Amniotic stem cell (primary cell): ENCODE results near the gene TOGARAM1.

Experiments
- DNase-seq: peaks from one replicate; lab custom pipeline; 2025; lab: John Stamatoyannopoulos, UW

The TOGARAM1 gene

DNA sequence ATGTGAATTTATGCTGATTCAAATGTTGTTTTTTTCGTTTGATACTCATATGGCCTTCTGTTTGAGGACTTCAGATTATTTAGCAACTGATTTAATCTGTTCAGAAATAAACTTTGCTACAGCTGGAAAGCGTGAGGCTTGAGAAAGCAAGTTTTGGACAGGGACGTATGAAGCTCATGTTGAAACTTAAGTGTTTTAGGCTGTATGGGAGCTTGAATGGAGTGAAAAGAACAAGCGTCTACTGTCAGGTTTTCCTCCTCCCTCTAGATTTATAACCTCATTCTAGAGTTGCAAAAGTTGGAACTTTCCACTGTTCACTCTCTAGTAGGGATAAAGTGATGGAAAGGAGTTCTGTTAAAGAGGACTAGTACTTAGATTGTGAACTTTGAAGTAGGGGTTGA lies 123.0 kb downstream of the TOGARAM1 start:
- no peak for DNase-seq

DNA sequence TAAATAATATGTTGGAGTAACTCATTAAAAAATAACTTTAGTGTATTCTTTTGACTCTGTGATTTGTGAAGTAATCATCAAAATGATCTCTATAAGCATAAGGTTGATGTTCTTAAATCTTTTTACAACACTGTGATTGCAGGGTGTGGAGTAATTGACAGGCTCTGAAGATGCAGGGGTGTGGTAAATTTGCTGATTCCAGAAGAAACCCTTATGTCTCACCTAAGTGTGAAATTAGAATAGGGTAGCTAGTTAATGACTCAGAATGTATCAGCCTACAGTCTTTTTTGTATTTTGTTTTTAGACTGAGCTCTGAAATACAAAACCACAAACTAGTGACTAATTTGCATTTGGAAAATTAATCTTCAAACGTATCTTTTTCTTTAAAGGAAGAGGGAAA lies 127.8 kb downstream of the TOGARAM1 start:
- DNase-seq: no peak

DNA sequence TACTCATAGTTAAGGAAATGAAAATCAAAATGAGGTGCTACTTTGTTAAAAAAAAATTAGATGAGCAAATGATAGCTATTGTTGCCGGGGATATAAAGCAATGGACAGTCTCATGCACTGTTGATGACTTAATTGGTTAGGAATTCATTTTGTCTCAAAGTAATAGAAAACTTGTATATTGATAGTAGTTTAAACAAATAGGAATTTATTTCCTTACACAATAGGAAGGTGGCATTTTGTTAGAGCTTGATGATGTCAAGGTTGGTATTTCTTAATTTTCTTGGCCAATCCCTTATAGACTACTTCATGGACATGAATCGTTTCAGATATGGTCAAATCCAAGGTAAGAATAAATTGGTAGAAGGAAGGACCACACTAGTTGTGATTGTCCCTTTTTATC lies 129.7 kb downstream of the TOGARAM1 start:
- no peak for DNase-seq

DNA sequence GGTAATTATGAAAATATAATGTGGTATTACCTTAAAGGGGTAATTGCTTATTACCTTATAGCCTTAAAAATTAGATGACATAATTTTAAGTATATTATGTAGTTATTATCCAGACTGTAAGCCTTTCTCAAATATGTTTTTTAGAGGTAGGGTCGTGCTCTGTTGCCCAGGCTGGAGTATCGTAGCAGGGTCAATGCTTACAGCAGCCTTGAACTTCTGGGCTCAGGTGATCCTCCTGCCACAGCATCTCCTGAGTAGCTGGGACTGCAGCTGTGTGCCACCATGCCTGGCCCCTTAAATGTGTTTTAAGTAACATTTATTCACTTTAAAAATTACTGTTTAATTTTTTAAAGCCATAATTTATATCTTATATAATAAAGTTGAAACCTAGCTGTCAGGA lies 132.3 kb downstream of the TOGARAM1 start:
- no peak for DNase-seq

DNA sequence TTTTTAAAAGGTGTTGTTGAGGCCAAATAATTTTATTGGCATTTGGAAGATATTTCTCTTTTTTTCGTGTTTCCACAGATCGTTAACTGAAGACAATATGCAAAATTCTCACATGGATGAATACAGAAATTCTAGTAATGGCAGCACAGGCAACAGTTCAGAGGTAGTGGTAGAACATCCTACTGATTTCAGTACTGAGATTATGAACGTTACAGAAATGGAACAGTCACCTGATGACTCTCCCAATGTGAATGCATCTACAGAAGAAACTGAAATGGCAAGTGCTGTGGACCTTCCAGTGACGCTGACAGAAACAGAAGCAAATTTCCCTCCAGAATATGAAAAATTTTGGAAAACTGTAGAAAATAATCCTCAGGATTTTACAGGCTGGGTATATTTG lies 133.2 kb downstream of the TOGARAM1 start:
- no peak for DNase-seq

DNA sequence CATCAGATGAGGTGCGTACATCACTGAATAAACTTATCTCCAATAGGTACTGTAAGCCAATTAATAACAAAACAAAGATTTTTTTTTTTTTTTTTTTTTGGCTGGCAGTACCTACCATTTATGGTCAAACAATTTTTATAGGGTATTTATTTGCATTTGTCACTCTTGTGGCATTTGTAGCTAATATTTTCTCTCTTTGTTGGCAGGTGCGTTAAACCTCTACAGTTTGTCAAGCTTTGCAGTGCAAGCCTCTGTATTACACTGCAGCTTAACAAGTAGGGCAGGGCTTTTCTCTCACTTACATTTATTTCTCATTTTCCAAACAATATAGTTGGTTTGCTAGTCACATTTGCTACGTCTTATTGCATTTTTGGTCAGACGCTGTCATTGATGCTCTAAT lies 134.2 kb downstream of the TOGARAM1 start:
- no peak for DNase-seq

DNA sequence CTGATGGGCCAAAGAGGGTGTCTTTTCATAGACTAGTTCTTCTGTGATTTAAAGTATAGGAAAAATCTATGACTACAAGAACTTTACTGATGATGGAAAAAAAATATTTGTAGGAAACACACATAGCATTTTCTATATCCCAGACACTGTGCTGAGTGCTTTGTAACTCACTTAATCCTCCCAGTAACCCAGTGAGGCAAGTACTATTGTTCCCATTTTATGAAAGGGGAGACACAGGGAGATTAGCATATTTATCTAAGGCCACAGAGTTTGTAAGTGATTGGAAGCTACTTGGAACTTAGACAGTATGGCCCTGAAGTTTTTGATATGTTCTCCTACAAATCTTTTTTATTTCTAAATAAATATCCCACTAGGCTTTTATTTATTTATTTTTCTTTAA lies 141.8 kb downstream of the TOGARAM1 start:
- DNase-seq: no peak

DNA sequence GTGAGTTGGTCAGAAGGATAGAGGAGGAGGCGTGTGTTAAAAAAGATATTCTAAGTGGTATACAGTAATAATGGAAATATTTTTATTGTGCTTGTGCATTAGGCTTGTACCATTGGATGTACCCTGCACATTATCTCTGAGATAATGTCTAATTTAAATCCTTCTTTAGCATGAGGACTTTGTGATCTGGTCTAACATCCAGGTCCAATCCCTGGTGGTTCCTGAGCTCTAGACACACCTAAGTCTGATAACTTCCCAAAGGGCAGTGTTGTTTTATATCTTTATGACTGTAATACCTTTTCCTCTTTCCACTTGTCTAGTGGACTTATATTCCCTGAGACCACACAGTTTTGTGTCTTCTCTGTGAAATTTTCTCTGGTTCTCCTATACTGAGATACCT lies 142.6 kb downstream of the TOGARAM1 start:
- no peak for DNase-seq

DNA sequence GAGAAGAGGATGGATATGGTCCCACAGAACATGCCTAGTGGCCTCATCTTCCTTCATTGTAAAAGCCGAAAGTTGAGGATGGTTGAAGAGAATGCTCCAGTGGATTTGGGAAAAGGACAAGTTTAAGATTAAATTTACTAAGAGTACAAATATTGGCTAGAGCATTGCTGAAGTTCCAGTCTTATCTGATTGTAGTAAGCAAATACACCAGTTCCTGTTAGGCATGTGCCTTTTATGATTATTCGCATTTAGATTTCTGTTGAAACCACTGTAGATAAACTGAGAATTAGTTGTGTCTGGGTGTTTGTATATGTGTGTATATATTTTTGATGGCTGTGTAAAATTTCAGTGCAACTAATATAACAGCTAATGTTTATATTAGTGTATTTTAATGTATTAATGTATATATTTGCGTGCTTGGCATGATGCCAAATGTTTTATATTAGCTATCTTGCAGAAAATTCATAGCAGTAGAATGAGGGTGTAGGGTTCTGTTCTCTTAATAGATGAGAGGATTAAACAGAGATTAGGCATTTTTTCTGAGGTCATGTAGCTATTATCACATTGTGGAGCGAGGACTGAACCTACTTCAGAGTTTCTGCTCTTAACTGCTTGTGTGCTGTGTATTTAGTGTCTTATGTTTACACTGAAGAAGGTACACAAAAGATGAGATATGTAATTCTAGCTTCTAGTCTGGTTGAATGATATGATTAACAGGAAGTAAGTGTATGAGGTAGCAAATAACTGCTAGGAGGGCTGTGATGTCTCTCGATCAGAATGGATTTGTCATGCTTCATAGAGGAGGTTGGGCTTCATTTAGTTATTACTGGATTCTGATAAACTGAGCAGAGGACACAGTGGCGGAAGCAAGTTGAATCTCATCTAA lies 151.1 kb downstream of the TOGARAM1 start:
- DNase-seq: no peak

DNA sequence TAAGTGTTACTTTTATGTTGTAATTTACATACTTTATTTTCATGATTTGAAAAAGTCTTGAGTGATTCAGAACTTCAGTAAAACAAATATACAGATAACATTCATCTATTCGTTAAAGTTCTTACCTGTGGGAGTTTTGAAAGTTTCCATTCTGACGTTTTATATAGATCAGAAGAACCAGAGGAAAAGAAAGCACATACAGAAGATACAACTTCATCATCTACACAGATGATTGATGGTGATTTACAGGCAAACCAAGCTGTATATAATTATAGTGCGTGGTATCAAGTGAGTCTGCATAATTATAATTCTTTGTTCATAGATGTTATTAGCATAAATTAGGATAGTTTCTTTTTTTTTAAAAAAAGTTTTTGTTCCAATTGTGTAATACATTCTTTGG lies 152.3 kb downstream of the TOGARAM1 start:
- no peak for DNase-seq

DNA sequence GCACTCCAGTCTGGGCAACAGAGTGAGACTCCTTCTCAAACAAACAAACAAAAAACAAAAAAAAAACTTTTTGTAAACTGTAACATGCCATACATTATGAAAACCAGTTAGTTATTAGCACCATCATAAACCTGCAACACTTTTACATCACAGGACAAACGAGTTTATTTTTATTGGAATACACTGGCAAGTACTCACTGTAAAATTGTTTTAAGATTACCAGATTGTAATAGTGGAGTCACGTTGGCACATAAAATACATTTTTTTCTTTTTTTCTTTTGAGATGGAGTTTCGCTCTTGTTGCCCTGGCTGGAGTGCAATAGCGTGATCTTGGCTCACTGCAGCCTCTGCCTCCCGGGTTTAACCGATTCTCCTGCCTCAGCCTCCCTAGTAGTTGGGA lies 156.6 kb downstream of the TOGARAM1 start:
- no peak for DNase-seq

DNA sequence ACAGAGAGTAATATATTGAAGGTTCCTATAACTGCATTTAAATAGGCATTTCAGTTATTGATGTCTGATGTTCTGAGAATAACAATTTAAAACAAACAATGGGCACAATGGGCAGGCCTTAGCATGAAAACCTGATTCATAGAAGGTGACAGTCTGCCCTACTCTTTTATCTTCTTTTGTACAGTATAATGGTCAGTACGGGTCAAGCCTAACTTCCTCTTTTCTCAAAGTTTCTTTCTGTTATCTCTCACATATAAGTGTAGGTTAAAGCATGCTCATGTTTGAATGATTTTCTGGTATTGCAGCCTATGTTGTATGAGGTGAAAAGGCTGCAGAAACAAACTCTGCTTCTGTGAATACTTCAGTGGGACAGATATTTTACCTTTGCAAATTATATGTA lies 158.1 kb downstream of the TOGARAM1 start:
- DNase-seq: no peak

DNA sequence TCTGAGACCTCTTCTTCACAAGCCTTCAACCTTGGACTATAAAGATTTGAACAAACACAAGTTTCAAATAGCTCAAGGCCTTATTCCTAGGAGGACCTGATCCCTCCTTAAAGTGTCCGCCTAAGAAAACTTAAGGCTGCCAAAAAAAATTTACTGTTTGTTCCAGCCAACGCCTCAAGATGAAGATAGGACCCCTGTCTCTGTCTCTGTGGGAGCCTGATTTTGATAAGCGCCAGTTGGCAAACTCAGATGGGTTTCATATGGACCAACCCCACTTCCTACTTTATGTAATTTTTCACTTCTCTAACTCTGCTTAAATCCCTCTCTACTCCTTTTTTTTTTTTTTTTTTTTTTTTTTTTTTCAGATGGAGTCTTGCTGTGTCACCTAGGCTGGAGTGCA lies 161.3 kb downstream of the TOGARAM1 start:
- DNase-seq: no peak
